ENCODE results near the gene PNLDC1. TPM values are rescaled to one million over a fixed set of nuclear protein-coding genes. Genes with fewer than 3 reads are reported as not detected.
"Not testable (repeated sequence)": the region's sequence is repeated elsewhere in the genome, so short reads cannot be mapped to it uniquely, and the experiment has no call there.

The PNLDC1 gene
- total RNA-seq, 1 donor from 2014 or later: 0.17 TPM

GRCh38 chr6:159777240-159777904 lies 22.7 kb upstream of the PNLDC1 start:
- no peak for ATAC-seq
- intact Hi-C loops (cut with micrococcal nuclease): no loop called here

GRCh38 chr6:159778131-159778530 lies 21.9 kb upstream of the PNLDC1 start:
- no peak for DNase-seq
- ATAC-seq: no peak
- intact Hi-C loops (cut with micrococcal nuclease): no loop called here

More at GRCh38 chr6:159777240-159777904, 22.7 kb upstream of the PNLDC1 start:
- no peak for DNase-seq

- no peak for ATAC-seq
- DNase-seq: no peak
- intact Hi-C loops (cut with micrococcal nuclease): no loop called here
Observed at GRCh38 chr6:159778542-159779103, 21.5 kb upstream of the PNLDC1 start.

GRCh38 chr6:159788276-159788675 lies 11.8 kb upstream of the PNLDC1 start:
- no peak for DNase-seq
- intact Hi-C loops (cut with micrococcal nuclease): loop anchor here (10.0 kb wide), 2 partner anchors 93 to 257 kb away; partner anchors contain the start of gene SOD2

GRCh38 chr6:159788753-159789376 lies 11.2 kb upstream of the PNLDC1 start:
- ATAC-seq (no peak), DNase-seq (peak; percentile 60)
- intact Hi-C loops (cut with micrococcal nuclease): loop anchor here (10.0 kb wide), 2 partner anchors 94 to 256 kb away; partner anchors contain the start of gene SOD2

More at GRCh38 chr6:159788276-159788675, 11.8 kb upstream of the PNLDC1 start:
- ATAC-seq: no peak

GRCh38 chr6:159789377-159790148 lies 10.5 kb upstream of the PNLDC1 start, which contains the start of gene TCP1:
Gene TCP1, minus strand, starts transcription at chr6:159789602. Its CDS starts 134 bp downstream, at chr6:159789468.
- DNase-seq: peak; percentile 99
- peak; percentile 93 for ATAC-seq
- intact Hi-C loops (cut with micrococcal nuclease): loop anchor here (10.0 kb wide), 2 partner anchors 95 to 255 kb away; partner anchors contain the start of gene SOD2

- DNase-seq: peak; percentile 94
- peak; percentile 93 for ATAC-seq
- intact Hi-C loops (cut with micrococcal nuclease): no loop called here
Observed at GRCh38 chr6:159790149-159790955, 9.7 kb upstream of the PNLDC1 start, which contains the start of gene MRPL18. Gene MRPL18, plus strand, starts transcription at chr6:159790467. Its CDS starts 121 bp downstream, at chr6:159790588.

- DNase-seq (no peak), ATAC-seq (no peak)
- intact Hi-C loops (cut with micrococcal nuclease): no loop called here
Observed at GRCh38 chr6:159790956-159791598, 9.0 kb upstream of the PNLDC1 start.

GRCh38 chr6:159794976-159795375 lies 5.1 kb upstream of the PNLDC1 start:
- DNase-seq; ATAC-seq; intact Hi-C loops (cut with micrococcal nuclease): not testable (repeated sequence)

GRCh38 chr6:159797554-159797953 lies 2.5 kb upstream of the PNLDC1 start:
- intact Hi-C loops (cut with micrococcal nuclease): no loop called here
- no peak for DNase-seq
- ATAC-seq: no peak

- intact Hi-C loops (cut with micrococcal nuclease): no loop called here
- ATAC-seq (no peak), DNase-seq (no peak)
Observed at GRCh38 chr6:159801935-159802334, 1.9 kb downstream of the PNLDC1 start.

GRCh38 chr6:159804504-159804903 lies 4.4 kb downstream of the PNLDC1 start:
- intact Hi-C loops (cut with micrococcal nuclease): no loop called here
- DNase-seq (no peak), ATAC-seq (no peak)

GRCh38 chr6:159805440-159806020 lies 5.5 kb downstream of the PNLDC1 start:
- no peak for DNase-seq
- no peak for ATAC-seq
- intact Hi-C loops (cut with micrococcal nuclease): no loop called here

GRCh38 chr6:159806021-159806458 lies 6.0 kb downstream of the PNLDC1 start:
- intact Hi-C loops (cut with micrococcal nuclease): no loop called here
- ATAC-seq: no peak

GRCh38 chr6:159807150-159807858 lies 7.2 kb downstream of the PNLDC1 start:
- no peak for ATAC-seq
- intact Hi-C loops (cut with micrococcal nuclease): no loop called here
- DNase-seq: no peak

More at GRCh38 chr6:159806021-159806458, 6.0 kb downstream of the PNLDC1 start:
- no peak for DNase-seq

- DNase-seq (no peak), ATAC-seq (no peak)
- intact Hi-C loops (cut with micrococcal nuclease): no loop called here
Observed at GRCh38 chr6:159808647-159809046, 8.6 kb downstream of the PNLDC1 start.

- ATAC-seq (no peak), DNase-seq (no peak)
- intact Hi-C loops (cut with micrococcal nuclease): no loop called here
Observed at GRCh38 chr6:159809149-159809548, 9.1 kb downstream of the PNLDC1 start.

All from left ventricle myocardium superior (tissue), 1 donor.